ENCODE results near the gene SSR2.

Gene SSR2

DNA sequence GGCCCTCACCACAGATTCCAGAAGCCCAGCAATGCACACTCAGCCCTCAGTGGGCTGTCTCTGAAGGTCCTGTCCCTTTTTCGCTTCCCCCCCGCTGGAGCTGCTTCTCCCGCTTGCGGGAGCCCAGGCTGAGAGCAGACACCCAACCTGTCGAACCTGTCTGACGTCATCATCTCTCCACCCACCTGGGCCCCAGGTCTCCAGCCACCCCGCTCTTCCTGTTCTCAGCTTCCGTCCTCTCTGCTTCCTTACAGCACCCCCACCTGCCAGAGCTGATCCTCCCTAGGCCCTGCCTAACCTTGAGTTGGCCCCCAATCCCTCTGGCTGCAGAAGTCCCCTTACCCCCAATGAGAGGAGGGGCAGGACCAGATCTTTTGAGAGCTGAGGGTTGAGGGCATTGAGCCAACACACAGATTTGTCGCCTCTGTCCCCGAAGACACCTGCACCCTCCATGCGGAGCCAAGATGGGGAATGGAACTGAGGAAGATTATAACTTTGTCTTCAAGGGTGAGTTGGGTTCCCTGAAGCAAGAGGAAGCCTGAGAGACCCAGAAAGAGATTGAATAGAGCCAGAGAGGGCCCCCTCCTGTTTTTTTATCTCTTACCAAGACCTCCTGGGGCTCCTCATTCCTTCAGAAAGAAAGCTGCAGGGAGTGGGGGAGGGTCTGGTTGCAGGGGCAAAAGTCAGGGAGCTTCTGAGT lies 40.3 kb upstream of the SSR2 start, which contains the start of gene RAB25:
TSS of gene RAB25 (plus strand) at position 224 of the 700 bp plus-strand sequence. CDS start at position 465, 241 bp downstream.
- Histone ChIP-seq H3K9me3 (ENCODE audit: control insufficient read depth in 5 of 5, low read length in 5 of 5) (no peaks in the 10 kb centered on the region), H3K27ac (ENCODE audit: low read depth, low read length) (no peak within 1 kb of the TSS), H3K27me3 (ENCODE audit: control insufficient read depth in 5 of 5, insufficient read depth in 4 of 5, low read length in 5 of 5) (no peaks in the 10 kb centered on the region), H3K9ac (ENCODE audit: low read length in 5 of 5) (no peak within 1 kb of the TSS), H3K4me3 (ENCODE audit: low read depth in 1 of 5, low read length in 5 of 5) (no peak within 1 kb of the TSS), H3K36me3 (ENCODE audit: control insufficient read depth in 5 of 5, insufficient read depth in 5 of 5, low read length in 5 of 5) (peaks cover 0 to 16% (median 11%) of the 10 kb centered on the region in 5 donors), H3K4me1 (ENCODE audit: control insufficient read depth in 5 of 5, insufficient read depth in 5 of 5, low read length in 5 of 5) (peaks cover 0 to 6% (median 4%) of the 10 kb centered on the region in 5 donors)

- Histone ChIP-seq H3K27me3 (ENCODE audit: control insufficient read depth in 5 of 5, insufficient read depth in 4 of 5, low read length in 5 of 5) (no peaks in the 10 kb centered on the region), H3K4me1 (ENCODE audit: control insufficient read depth in 5 of 5, insufficient read depth in 5 of 5, low read length in 5 of 5) (peaks cover 5 to 34% (median 25%) of the 10 kb centered on the region in 5 donors)
Observed at GRCh38 chr1:156056326-156056849, 35.6 kb upstream of the SSR2 start.

DNA sequence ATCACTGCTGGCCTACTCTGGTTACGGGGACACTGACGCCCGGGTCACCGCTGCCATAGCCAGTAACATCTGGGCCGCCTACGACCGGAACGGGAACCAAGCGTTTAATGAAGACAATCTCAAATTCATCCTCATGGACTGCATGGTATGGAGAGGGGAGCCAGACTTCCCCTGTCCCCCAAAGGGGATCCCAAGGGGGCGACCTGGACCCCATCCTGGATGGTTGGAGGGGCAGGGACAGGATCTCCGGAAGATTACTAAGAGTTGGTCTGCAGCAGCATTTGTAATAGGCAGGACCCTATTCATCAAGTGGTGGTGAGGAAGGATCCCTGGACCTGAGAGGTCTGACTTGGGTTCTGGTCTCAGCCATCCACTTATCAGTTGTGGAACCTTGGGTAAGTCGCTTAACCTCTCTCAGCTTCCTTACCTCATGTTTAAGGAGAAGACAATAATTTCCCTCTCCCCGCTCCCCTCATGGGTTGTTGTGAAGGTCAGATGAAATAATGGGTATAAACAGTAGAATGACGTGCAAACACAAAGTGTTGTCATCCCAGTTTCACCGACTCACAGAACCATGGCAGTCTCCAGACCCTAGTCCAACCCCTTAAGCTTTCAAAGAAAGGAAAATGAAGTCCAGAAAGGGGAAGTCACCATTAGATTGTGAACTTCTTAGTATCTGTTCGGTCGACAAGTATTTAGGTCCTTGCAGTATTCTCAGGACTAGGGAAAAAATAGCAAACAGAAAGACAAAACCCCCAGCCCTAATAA lies 34.7 kb upstream of the SSR2 start:
- H3K9ac ChIP-seq (ENCODE audit: low read length in 5 of 5), result peak overlapping the region; percentile 64 to 94 (median 93)
- peak overlapping the region; percentile 94 to 100 (median 98) for H3K4me3 ChIP-seq (ENCODE audit: low read depth in 1 of 5, low read length in 5 of 5)
- H3K4me1 ChIP-seq (ENCODE audit: control insufficient read depth in 5 of 5, insufficient read depth in 5 of 5, low read length in 5 of 5), result peaks cover 5 to 34% (median 25%) of the 10 kb centered on the region in 5 donors
- no peaks in the 10 kb centered on the region for H3K9me3 ChIP-seq (ENCODE audit: control insufficient read depth in 5 of 5, low read length in 5 of 5)
- H3K36me3 ChIP-seq (ENCODE audit: control insufficient read depth in 5 of 5, insufficient read depth in 5 of 5, low read length in 5 of 5), result peaks cover 0 to 21% (median 15%) of the 10 kb centered on the region in 5 donors
- no peaks in the 10 kb centered on the region for H3K27me3 ChIP-seq (ENCODE audit: control insufficient read depth in 5 of 5, insufficient read depth in 4 of 5, low read length in 5 of 5)
- H3K27ac ChIP-seq (ENCODE audit: low read depth, low read length), result peak overlapping the region; percentile 98

More at GRCh38 chr1:156056326-156056849, 35.6 kb upstream of the SSR2 start:
- peaks cover 0 to 16% (median 14%) of the 10 kb centered on the region in 5 donors for H3K36me3 ChIP-seq (ENCODE audit: control insufficient read depth in 5 of 5, insufficient read depth in 5 of 5, low read length in 5 of 5)
- no peak overlapping the region for H3K27ac ChIP-seq (ENCODE audit: low read depth, low read length)
- no peaks in the 10 kb centered on the region for H3K9me3 ChIP-seq (ENCODE audit: control insufficient read depth in 5 of 5, low read length in 5 of 5)
- H3K9ac ChIP-seq (ENCODE audit: low read length in 5 of 5), result peak overlapping the region in 1 of 5 donors; percentile 35
- H3K4me3 ChIP-seq (ENCODE audit: low read depth in 1 of 5, low read length in 5 of 5), result no peak overlapping the region

DNA sequence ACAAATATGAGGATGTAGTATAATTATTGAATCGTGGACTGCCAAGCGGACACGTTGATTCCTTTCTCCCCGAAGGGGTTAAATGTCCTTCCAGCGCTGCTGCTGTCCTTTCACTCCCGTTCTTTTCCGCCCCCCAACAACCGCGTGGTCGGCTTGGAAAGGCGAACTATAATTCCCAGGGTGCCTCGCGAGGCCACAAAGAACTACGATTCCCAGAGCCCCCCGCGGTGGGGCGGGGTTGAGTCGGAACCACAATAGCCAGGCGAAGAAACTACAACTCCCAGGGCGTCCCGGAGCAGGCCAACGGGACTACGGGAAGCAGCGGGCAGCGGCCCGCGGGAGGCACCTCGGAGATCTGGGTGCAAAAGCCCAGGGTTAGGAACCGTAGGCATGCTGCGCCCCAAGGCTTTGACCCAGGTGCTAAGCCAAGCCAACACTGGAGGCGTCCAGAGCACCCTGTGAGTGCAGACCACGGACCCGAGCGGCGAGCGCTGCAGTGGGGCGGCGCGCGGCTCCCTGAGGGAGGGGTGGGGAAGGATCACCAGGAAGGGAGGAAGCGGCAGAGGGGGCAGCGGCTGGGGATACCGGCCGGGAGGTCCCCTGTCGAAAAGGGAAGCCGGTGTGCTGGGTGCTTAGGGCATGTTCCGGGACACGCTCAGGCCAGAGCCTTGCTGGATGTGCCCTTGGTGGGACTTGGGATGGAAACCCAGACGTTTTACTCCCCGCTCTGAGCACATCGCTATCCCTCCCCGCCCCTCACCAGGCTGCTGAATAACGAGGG lies 33.9 kb upstream of the SSR2 start, which contains the start of gene LAMTOR2:
TSS of gene LAMTOR2 (plus strand) at position 283 of the 781 bp plus-strand sequence. CDS start at position 391, 108 bp downstream.
- peak within 1 kb of the TSS; percentile 98 for H3K27ac ChIP-seq (ENCODE audit: low read depth, low read length)
- H3K9ac ChIP-seq (ENCODE audit: low read length in 5 of 5), result peak within 1 kb of the TSS; percentile 92 to 96 (median 94)

GRCh38 chr1:156053768-156054499 lies 33.2 kb upstream of the SSR2 start, which contains the start of gene UBQLN4:
Gene UBQLN4 (minus strand): TSS chr1:156053798. CDS start chr1:156053701, 97 bp downstream.
- peaks cover 3 to 36% (median 27%) of the 10 kb centered on the region in 5 donors for H3K36me3 ChIP-seq (ENCODE audit: control insufficient read depth in 5 of 5, insufficient read depth in 5 of 5, low read length in 5 of 5)
- peak within 1 kb of the TSS; percentile 92 to 96 (median 94) for H3K9ac ChIP-seq (ENCODE audit: low read length in 5 of 5)
- no peaks in the 10 kb centered on the region for H3K9me3 ChIP-seq (ENCODE audit: control insufficient read depth in 5 of 5, low read length in 5 of 5)
- peak within 1 kb of the TSS; percentile 92 to 100 (median 98) for H3K4me3 ChIP-seq (ENCODE audit: low read depth in 1 of 5, low read length in 5 of 5)
- peaks cover 5 to 38% (median 25%) of the 10 kb centered on the region in 5 donors for H3K4me1 ChIP-seq (ENCODE audit: control insufficient read depth in 5 of 5, insufficient read depth in 5 of 5, low read length in 5 of 5)
- no peaks in the 10 kb centered on the region for H3K27me3 ChIP-seq (ENCODE audit: control insufficient read depth in 5 of 5, insufficient read depth in 4 of 5, low read length in 5 of 5)
- peak within 1 kb of the TSS; percentile 98 for H3K27ac ChIP-seq (ENCODE audit: low read depth, low read length)

More for the DNA sequence above, 33.9 kb upstream of the SSR2 start, which contains the start of gene LAMTOR2:
- H3K27me3 ChIP-seq (ENCODE audit: control insufficient read depth in 5 of 5, insufficient read depth in 4 of 5, low read length in 5 of 5), result no peaks in the 10 kb centered on the region
- no peaks in the 10 kb centered on the region for H3K9me3 ChIP-seq (ENCODE audit: control insufficient read depth in 5 of 5, low read length in 5 of 5)
- peak within 1 kb of the TSS; percentile 94 to 100 (median 98) for H3K4me3 ChIP-seq (ENCODE audit: low read depth in 1 of 5, low read length in 5 of 5)
- H3K36me3 ChIP-seq (ENCODE audit: control insufficient read depth in 5 of 5, insufficient read depth in 5 of 5, low read length in 5 of 5), result peaks cover 3 to 29% (median 21%) of the 10 kb centered on the region in 5 donors
- H3K4me1 ChIP-seq (ENCODE audit: control insufficient read depth in 5 of 5, insufficient read depth in 5 of 5, low read length in 5 of 5), result peaks cover 5 to 34% (median 25%) of the 10 kb centered on the region in 5 donors

DNA sequence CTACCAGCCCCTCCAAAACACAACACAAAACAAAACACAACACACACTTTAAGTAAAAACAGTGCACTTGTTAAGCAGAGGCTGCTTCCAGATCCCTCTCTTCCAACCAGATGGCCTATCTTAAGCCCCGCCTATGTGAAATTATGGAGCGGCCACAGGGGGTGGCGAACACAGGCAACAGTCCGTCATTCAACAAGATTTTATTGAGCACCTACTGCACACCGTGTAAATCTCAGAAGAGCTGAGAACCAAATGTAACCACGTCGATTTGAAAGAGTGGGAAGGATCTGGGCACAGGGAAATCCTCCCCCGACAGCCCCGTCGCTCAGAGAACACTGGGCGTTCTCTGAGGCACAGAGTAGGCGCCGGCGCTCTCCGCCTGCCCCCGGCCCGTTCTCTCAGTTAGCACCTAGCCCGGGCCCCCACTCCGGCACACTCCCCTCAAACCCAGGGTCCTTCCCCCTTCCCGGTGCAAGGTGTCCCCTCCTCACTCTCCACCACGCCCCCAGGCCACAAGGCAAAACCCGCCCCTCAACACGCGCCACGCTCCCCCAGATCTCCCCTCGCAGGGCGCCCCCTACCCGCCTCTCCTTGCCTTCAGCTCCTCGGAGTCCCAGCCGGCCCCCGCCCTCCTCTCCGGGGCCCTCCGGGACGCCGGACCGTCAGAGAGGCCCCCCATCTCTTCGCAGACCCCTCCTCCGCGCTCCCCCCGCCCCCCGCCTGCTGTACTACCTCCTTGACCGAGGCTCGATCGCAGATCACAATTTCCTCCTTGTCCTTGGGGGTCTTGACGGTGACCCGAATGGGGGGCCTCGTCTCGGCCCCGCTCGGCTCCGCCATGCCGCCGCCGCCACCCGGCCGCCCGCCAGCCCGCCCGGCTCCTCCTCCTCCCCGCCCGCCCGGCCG lies 32.4 kb upstream of the SSR2 start:
- Histone ChIP-seq H3K27me3 (ENCODE audit: control insufficient read depth in 5 of 5, insufficient read depth in 4 of 5, low read length in 5 of 5) (no peaks in the 10 kb centered on the region), H3K27ac (ENCODE audit: low read depth, low read length) (peak overlapping the region; percentile 50), H3K9ac (ENCODE audit: low read length in 5 of 5) (peak overlapping the region in 4 of 5 donors; percentile 70 to 81 (median 74)), H3K4me1 (ENCODE audit: control insufficient read depth in 5 of 5, insufficient read depth in 5 of 5, low read length in 5 of 5) (peaks cover 5 to 42% (median 25%) of the 10 kb centered on the region in 5 donors), H3K36me3 (ENCODE audit: control insufficient read depth in 5 of 5, insufficient read depth in 5 of 5, low read length in 5 of 5) (peaks cover 3 to 36% (median 26%) of the 10 kb centered on the region in 5 donors), H3K4me3 (ENCODE audit: low read depth in 1 of 5, low read length in 5 of 5) (peak overlapping the region; percentile 70 to 82 (median 76)), H3K9me3 (ENCODE audit: control insufficient read depth in 5 of 5, low read length in 5 of 5) (no peaks in the 10 kb centered on the region)

- H3K9ac ChIP-seq (ENCODE audit: low read length in 5 of 5), result no peak overlapping the region
- peaks cover 5 to 37% (median 25%) of the 10 kb centered on the region in 5 donors for H3K4me1 ChIP-seq (ENCODE audit: control insufficient read depth in 5 of 5, insufficient read depth in 5 of 5, low read length in 5 of 5)
- H3K27me3 ChIP-seq (ENCODE audit: control insufficient read depth in 5 of 5, insufficient read depth in 4 of 5, low read length in 5 of 5), result no peaks in the 10 kb centered on the region
- no peak overlapping the region for H3K27ac ChIP-seq (ENCODE audit: low read depth, low read length)
- H3K4me3 ChIP-seq (ENCODE audit: low read depth in 1 of 5, low read length in 5 of 5), result no peak overlapping the region
- H3K9me3 ChIP-seq (ENCODE audit: control insufficient read depth in 5 of 5, low read length in 5 of 5), result no peaks in the 10 kb centered on the region
- peaks cover 3 to 35% (median 21%) of the 10 kb centered on the region in 5 donors for H3K36me3 ChIP-seq (ENCODE audit: control insufficient read depth in 5 of 5, insufficient read depth in 5 of 5, low read length in 5 of 5)
Observed at GRCh38 chr1:156051011-156051725, 30.4 kb upstream of the SSR2 start.

- Histone ChIP-seq H3K36me3 (ENCODE audit: control insufficient read depth in 5 of 5, insufficient read depth in 5 of 5, low read length in 5 of 5) (peaks cover 4 to 37% (median 21%) of the 10 kb centered on the region in 5 donors), H3K4me3 (ENCODE audit: low read depth in 1 of 5, low read length in 5 of 5) (no peak overlapping the region), H3K27me3 (ENCODE audit: control insufficient read depth in 5 of 5, insufficient read depth in 4 of 5, low read length in 5 of 5) (no peaks in the 10 kb centered on the region), H3K9ac (ENCODE audit: low read length in 5 of 5) (no peak overlapping the region), H3K9me3 (ENCODE audit: control insufficient read depth in 5 of 5, low read length in 5 of 5) (no peaks in the 10 kb centered on the region), H3K27ac (ENCODE audit: low read depth, low read length) (no peak overlapping the region), H3K4me1 (ENCODE audit: control insufficient read depth in 5 of 5, insufficient read depth in 5 of 5, low read length in 5 of 5) (peaks cover 4 to 29% (median 19%) of the 10 kb centered on the region in 5 donors)
Observed at GRCh38 chr1:156050376-156050775, 29.6 kb upstream of the SSR2 start.

Data from subcutaneous abdominal adipose tissue (tissue), 5 donors.